GM21737 (cell line): ENCODE results near the gene AMFR.

Source experiments
- ATAC-seq: cut with Tn5 transposase; IDR thresholded peaks from one replicate; pipeline ENCODE4 v1.9.1; 2021; ENCODE audit warnings: mild to moderate bottlenecking, moderate library complexity; ENCODE audit not compliant: unreplicated experiment

Gene AMFR

GRCh38 chr16:56424791-56425438, 430 bp downstream of the AMFR start:
- ATAC-seq: peak; percentile 28

- no peak for ATAC-seq
Measured at GRCh38 chr16:56424404-56424764, 961 bp downstream of the AMFR start.

- ATAC-seq: no peak
Measured at GRCh38 chr16:56423584-56424403, 1.6 kb downstream of the AMFR start.

GRCh38 chr16:56422896-56423441, 2.4 kb downstream of the AMFR start:
- ATAC-seq: no peak

DNA sequence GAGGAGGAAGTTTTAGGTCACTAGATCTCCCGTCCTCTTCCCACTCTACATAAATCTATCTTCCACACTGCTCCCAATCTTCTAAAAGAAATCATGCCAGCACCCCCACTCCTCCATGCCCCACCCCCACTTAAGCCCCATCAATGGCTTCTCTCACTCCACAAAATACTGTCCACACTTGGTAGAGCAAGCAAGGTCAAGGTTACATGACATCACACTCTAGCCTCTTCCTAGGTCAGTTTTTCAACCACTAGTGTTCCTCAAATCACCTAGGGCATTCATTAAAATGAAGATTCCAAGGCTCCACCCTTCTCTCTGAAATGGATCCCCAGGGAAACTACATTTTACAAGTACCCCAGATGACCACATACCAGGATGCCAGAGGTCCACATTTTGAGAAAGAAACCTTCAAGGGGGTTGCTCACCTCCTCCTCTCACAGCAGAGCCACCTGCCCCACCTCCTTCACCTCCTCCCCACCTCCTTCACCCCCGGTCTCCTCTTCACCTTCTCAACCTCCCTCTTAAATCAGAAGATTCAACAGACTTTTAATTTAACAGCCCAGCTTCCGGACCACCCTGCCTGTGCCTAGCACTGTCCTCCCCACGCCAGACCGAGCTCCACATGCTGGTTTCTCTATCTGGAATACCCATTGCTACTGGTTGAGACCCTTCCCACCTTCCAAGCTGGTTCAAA, 3.2 kb downstream of the AMFR start:
- no peak for ATAC-seq

- ATAC-seq: no peak
Measured at GRCh38 chr16:56421313-56421712, 4.0 kb downstream of the AMFR start.

GRCh38 chr16:56420613-56421012, 4.7 kb downstream of the AMFR start:
- ATAC-seq: no peak

GRCh38 chr16:56419740-56420548, 5.4 kb downstream of the AMFR start:
- no peak for ATAC-seq

- ATAC-seq: no peak
Measured at GRCh38 chr16:56417138-56417537, 8.2 kb downstream of the AMFR start.

DNA sequence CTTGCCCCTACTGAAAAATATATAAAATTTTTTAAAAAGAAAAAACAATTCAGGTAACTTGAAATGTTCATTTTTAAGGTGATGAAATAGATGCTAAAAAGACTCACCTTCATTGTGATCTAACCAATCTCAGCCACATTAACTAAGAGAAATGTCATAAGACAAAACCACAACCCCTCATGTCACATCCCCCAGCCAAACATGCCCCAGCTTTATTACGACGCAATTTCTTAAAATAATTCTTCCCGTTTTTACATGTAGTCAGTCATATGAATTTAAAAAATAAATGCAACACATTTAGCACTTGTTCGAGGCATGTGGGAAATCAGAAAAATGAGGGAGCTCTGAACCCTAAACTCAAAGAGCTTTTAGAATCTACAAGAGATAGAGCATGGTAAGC, 9.5 kb downstream of the AMFR start:
- no peak for ATAC-seq

DNA sequence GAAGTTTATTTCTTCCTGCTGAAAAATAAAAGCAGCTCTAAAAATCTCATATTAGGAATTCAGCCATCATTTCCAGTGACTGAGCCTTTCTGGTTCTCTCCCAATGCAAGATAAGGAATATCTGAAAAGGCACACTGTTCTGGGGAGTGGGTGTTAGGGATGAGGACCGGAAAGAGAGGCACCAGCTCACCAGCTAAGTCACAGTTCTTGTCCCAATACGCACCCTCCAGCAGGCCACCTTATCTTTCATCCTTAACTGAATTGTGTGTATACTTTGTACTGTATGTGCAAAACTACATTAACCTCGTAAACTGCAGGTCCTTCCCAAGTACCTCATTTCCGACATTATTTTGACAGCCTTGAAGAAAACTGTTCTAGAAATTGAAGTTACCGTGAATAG, 11.0 kb downstream of the AMFR start:
- ATAC-seq: no peak

DNA sequence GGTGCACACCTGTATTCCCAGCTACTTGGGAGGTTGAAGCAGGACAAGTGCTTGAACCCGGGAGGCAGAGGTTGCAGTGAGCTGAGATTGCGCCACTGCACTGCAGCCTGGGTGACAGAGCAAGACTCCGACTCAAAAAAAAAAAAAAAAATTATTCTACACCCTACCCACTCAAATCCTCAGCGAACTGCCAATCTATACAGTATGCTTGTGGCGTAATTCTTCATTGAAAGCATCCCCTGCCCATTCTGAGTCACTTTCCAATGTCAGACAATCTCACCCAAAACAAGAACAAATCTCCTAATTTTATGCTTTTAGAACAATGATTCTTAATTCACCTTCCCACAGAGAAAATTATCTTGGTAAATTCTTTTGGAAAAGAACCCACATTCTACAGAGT, 12.0 kb downstream of the AMFR start:
- ATAC-seq: no peak

DNA sequence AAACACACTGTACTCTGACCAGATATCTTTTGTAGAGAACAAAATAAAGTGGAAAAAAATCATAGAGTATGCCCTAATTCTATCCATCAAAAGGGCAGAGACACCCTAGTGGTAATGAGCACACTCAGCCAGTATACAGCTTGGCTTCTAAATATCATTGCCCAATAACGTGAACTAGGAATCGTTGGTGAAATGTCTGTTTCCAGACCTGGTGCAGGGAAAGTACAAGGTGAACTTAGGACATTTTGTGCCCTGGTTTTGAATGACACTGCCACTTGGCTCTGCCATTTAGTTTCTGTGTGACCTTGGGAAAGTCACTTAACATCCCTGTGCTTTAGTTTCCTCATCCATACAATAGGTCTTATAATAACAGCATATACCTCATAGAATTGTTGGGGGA, 13.7 kb downstream of the AMFR start:
- no peak for ATAC-seq

GRCh38 chr16:56411123-56411522, 14.2 kb downstream of the AMFR start:
- ATAC-seq: no peak

GRCh38 chr16:56409195-56409594, 16.1 kb downstream of the AMFR start:
- ATAC-seq: no peak

DNA sequence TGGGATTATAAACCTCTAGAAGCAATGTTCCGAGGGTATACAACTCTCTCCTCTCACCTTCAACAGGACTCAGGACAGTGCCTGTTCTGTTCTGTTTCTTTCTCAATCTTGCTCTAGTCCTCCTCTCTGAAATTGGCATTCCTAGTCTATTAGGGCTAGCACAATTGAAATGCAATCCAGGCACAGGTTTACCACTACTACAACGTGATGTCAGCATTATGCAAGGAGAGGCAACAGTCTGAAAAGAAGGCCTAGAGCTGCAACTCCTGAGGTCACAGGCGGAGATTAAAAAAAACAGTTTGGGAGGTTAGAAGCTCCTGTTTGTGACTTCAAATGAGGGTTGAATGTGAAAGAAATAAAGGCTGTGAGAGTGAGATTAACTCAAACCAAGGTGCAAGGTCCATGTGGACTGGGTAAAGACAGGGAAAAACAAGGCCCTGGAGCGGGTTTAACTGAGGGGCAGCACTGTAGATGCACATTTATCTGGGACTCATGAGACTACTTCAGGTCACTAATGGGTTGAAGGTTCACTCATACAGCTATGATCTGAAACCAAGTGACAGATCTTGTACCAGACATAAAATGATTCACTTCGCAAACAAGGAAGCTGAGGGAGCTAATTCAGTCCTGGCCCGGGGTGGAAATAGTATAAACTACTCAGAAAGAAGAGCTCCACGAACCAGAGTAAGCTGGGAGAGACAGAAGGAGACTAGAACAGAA, 16.8 kb downstream of the AMFR start:
- no peak for ATAC-seq

- ATAC-seq: no peak
Measured at GRCh38 chr16:56405977-56406672, 19.2 kb downstream of the AMFR start.

GRCh38 chr16:56401482-56401881, 23.9 kb downstream of the AMFR start:
- ATAC-seq: no peak

GRCh38 chr16:56400458-56400857, 24.9 kb downstream of the AMFR start:
- no peak for ATAC-seq

GRCh38 chr16:56399486-56399885, 25.9 kb downstream of the AMFR start:
- no peak for ATAC-seq
